ENCODE data around the gene DDX27.

DNA sequence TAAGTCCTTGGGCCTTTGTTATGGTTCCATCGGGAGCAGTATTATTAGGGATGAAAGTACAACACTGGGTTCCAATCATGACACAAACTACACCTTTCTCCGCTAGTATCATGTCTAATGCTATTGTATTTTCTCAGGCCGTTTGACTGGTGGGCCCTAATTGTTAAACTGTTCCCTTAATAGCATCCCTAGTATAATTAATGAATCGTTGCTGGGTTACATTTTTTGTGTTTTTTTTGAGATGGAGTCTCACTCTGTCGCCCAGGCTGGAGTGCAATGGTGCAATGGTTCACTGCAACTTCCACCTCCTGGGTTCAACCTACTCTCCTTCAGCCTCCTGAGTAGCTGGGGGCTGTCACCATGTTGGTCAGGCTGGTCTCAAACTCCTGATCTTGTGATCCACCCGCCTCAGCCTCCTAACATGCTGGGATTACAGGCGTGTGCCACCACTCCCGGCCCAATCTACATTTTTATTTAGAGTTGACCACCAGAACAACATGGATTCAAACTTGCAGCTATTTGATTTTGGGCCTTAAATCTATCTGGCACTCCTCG lies 62.8 kb downstream of the DDX27 start:
- TF ChIP-seq TAF1 (conservative IDR thresholded peaks at IDR 0.05) = no peak
- TF ChIP-seq, protein P1, sequence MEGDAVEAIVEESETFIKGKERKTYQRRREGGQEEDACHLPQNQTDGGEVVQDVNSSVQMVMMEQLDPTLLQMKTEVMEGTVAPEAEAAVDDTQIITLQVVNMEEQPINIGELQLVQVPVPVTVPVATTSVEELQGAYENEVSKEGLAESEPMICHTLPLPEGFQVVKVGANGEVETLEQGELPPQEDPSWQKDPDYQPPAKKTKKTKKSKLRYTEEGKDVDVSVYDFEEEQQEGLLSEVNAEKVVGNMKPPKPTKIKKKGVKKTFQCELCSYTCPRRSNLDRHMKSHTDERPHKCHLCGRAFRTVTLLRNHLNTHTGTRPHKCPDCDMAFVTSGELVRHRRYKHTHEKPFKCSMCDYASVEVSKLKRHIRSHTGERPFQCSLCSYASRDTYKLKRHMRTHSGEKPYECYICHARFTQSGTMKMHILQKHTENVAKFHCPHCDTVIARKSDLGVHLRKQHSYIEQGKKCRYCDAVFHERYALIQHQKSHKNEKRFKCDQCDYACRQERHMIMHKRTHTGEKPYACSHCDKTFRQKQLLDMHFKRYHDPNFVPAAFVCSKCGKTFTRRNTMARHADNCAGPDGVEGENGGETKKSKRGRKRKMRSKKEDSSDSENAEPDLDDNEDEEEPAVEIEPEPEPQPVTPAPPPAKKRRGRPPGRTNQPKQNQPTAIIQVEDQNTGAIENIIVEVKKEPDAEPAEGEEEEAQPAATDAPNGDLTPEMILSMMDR (IDR thresholded peaks at IDR 0.05; ENCODE audit: low read depth, low read length, missing input control) = no peak
- no peak for TF ChIP-seq GABPA (IDR thresholded peaks at IDR 0.05 in 1 of 2, conservative IDR thresholded peaks at IDR 0.05 in 1 of 2)
- TF ChIP-seq, protein P2, sequence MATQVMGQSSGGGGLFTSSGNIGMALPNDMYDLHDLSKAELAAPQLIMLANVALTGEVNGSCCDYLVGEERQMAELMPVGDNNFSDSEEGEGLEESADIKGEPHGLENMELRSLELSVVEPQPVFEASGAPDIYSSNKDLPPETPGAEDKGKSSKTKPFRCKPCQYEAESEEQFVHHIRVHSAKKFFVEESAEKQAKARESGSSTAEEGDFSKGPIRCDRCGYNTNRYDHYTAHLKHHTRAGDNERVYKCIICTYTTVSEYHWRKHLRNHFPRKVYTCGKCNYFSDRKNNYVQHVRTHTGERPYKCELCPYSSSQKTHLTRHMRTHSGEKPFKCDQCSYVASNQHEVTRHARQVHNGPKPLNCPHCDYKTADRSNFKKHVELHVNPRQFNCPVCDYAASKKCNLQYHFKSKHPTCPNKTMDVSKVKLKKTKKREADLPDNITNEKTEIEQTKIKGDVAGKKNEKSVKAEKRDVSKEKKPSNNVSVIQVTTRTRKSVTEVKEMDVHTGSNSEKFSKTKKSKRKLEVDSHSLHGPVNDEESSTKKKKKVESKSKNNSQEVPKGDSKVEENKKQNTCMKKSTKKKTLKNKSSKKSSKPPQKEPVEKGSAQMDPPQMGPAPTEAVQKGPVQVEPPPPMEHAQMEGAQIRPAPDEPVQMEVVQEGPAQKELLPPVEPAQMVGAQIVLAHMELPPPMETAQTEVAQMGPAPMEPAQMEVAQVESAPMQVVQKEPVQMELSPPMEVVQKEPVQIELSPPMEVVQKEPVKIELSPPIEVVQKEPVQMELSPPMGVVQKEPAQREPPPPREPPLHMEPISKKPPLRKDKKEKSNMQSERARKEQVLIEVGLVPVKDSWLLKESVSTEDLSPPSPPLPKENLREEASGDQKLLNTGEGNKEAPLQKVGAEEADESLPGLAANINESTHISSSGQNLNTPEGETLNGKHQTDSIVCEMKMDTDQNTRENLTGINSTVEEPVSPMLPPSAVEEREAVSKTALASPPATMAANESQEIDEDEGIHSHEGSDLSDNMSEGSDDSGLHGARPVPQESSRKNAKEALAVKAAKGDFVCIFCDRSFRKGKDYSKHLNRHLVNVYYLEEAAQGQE (IDR thresholded peaks at IDR 0.05) = no peak
- TF ChIP-seq, protein P3, sequence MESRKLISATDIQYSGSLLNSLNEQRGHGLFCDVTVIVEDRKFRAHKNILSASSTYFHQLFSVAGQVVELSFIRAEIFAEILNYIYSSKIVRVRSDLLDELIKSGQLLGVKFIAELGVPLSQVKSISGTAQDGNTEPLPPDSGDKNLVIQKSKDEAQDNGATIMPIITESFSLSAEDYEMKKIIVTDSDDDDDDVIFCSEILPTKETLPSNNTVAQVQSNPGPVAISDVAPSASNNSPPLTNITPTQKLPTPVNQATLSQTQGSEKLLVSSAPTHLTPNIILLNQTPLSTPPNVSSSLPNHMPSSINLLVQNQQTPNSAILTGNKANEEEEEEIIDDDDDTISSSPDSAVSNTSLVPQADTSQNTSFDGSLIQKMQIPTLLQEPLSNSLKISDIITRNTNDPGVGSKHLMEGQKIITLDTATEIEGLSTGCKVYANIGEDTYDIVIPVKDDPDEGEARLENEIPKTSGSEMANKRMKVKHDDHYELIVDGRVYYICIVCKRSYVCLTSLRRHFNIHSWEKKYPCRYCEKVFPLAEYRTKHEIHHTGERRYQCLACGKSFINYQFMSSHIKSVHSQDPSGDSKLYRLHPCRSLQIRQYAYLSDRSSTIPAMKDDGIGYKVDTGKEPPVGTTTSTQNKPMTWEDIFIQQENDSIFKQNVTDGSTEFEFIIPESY (IDR thresholded peaks at IDR 0.05) = no peak
- no peak for TF ChIP-seq RAD21 (IDR thresholded peaks at IDR 0.05)
- TF ChIP-seq, protein P4, sequence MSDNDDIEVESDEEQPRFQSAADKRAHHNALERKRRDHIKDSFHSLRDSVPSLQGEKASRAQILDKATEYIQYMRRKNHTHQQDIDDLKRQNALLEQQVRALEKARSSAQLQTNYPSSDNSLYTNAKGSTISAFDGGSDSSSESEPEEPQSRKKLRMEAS (IDR thresholded peaks at IDR 0.05) = no peak
- TF ChIP-seq SP1 (IDR thresholded peaks at IDR 0.05) = no peak
- TF ChIP-seq EGR1 (IDR thresholded peaks at IDR 0.05; ENCODE audit: low read depth in 2 of 2) = no peak
- no peak for TF ChIP-seq JUND (IDR thresholded peaks at IDR 0.05)
- TF ChIP-seq, protein P5, sequence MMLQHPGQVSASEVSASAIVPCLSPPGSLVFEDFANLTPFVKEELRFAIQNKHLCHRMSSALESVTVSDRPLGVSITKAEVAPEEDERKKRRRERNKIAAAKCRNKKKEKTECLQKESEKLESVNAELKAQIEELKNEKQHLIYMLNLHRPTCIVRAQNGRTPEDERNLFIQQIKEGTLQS (IDR thresholded peaks at IDR 0.05) = no peak
- no peak for TF ChIP-seq RXRA (IDR thresholded peaks at IDR 0.05)
